Stimulated activated CD8-positive, alpha-beta memory T cell treated with anti-CD3 and anti-CD28 coated beads, Interleukin-15, amount 100 ng/mL, for 24 hours (primary cell): Measurements from ENCODE around the gene PHKA1.
"Not testable (repeated sequence)": the region's sequence is repeated elsewhere in the genome, so short reads cannot be mapped to it uniquely, and the experiment has no call there.

Source experiments
- DNase-seq: peaks from one replicate; pipeline ENCODE4 v3.0.0-alpha.2; 2020; ENCODE audit warnings: low read depth

The PHKA1 gene

DNA sequence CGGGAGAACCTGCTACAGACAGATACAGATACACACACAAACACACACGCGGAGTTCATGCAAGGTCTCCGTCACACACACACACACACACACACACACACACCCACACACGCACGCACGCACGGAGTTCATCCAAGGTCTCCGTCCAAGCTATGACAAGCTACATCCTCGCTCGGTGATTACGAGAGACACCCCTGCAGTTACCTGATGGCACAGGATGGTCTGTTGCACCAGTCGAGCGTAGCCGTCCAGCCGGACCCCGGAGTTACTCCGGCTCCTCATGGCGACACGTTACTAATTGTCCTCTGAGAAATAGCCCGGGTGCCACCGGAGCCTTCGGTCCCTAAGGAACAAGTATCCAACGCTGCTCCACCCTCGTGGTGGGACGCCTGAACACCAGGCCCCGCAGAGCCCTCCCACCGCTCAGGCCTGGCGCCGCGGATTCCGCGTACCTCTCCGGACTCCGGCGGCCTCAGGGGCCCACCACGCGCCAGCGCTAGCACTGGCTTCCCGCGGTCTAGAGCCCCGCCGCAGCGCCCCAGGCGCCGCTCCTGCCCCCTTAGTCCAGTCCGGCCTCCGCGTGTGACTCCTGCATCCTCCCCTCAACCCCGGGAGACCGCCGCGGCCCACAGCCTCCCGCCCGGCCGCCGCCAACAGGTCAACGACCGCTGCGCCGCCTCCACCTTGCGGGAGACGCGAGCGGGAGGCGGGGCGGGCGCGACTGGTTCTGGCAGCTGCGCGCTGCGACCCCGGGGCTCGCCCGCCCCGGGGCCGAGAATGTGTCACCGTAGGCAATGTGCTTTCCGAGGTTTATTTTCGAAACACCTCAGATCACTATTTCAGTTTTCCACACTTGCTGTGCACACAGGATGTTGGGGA lies at the start of gene PHKA1:
PHKA1 (minus strand) TSS at position 708 of the 879 bp plus-strand sequence; CDS start at position 282, 426 bp downstream.
- peak; percentile 7 for DNase-seq

DNA sequence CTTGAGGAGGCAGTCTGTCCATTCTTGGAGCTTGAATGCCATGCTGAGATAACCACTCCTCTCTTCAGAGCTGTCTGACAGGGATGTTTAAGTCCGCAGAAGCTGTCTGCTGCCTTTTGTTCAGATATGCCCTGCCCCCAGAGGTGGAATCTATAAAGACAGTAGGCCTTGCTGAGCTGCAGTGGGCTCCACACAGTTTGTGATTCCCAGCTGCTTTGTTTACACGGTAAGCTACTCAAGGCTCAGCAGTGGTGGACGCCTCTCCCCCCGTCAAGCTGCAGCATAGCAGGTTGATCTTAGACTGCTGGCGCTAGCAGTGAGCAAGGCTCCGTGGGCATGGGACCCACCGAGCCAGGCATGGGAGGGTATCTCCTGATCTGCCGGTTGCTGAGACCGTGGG lies 46.3 kb upstream of the PHKA1 start:
- DNase-seq, result not testable (repeated sequence)

GRCh38 chrX:72748545-72748944 lies 34.4 kb upstream of the PHKA1 start:
- not testable (repeated sequence) for DNase-seq

DNA sequence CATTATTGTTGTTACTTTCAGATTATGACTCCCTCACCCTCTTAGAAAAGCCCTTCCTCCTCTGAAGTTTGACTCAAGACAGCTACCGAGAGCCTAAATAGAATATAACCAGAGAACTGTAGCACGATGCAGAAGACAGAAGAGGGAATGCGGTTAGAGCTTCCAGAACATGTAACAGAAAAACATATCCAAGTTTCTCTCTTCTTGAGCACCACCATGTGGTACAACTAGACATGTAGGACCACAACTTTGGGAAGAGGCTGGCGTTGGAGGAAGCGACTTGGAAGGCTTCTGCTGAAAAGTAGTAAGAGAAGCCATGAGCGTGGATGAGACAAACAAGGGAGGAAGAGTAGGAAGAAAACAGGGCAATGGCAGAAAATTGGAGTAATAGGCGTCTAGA lies 31.4 kb upstream of the PHKA1 start:
- not testable (repeated sequence) for DNase-seq

DNA sequence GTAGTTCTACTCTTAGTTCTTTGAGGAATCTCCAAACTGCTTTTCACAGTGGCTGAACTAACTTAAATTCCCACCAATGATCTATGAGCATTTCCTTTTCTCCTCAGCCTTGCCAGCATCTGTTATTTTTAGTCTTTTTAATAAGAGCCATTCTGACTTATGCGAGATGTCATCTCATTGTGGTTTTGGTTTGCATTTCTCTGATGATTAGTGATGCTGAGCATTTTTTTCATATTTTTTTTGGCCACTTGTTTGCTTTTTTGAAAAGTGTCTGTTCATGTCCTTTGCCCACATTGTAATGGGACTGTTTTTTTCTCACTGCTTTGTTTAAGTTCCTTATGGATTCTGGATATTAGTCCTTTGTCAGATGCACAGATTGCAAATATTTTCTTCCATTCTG lies 21.5 kb upstream of the PHKA1 start:
- no peak for DNase-seq

DNA sequence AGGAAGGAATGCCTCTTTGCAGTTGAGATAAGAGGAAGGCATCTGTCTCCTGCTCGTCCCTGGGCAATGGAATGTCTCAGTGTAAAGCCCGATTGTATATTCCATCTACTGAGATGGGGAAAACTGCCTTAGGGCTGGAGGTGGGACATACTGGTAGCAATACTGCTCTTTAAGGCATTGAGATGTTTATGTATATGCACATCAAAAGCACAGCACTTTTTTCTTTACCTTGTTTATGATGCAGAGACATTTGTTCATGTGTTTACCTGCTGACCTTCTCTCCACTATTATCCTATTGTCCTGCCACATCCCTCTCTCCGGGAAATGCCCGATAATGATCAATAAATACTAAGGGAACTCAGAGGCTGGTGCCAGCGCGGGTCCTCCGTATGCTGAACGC lies 19.5 kb upstream of the PHKA1 start:
- not testable (repeated sequence) for DNase-seq

DNA sequence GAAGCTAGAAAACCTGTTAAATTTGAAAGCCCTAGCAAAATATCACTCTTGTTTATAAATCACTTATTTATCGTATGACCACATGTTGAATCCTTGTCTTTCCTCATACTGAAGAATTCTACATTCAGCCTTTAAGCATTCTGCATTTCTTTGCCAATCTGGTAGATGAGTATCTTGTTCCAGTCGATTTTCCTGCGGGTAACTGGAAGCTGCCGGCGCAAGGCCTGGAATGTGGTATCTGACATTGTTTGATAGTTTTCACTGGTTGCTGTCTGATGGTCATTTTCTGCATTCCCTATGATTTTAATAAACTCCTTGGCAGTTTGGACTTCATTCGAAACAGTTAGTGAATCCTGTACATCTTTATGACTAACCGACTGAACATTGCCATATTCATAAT lies 13.7 kb upstream of the PHKA1 start:
- DNase-seq, result no peak

DNA sequence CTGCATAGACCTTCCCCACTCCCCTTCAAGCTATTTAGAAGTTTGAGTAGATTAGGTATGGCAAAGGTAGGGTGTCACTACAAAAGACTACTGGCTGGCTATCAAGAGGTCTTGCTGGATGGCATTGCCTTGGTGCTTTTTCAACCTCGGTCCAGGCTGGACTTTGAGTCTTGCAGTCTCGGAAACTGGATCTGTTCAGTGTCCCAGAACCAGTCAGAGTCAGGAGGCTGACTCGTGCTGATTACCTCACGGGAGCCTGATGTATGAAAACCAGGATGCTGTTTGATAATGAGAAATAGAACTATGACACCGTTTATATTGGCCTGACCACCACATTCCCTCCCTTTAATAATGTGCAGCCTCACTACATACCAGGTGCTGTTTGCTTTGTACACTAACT lies 2.7 kb upstream of the PHKA1 start:
- DNase-seq, result no peak

GRCh38 chrX:72715546-72715945 lies 1.4 kb upstream of the PHKA1 start:
- DNase-seq, result no peak

GRCh38 chrX:72714478-72714916 lies 391 bp upstream of the PHKA1 start:
- no peak for DNase-seq

DNA sequence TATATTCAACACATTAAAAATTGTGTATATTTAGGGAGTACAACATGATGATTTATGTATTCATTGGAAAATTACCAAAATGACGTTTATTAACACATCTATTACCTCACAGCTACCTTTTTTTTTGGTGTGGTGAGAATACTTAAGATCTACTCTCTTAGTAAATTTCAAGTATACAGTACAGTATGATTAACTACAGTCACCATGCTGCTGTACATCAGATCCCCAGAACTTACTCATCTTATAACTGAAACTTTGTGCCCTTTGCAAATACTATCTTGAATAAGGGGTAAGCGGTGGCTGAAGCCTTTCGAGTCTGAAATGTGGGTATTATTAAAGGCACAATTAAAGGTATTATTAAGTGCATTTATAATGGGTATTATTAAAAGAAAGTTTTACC lies 976 bp downstream of the PHKA1 start:
- no peak for DNase-seq

DNA sequence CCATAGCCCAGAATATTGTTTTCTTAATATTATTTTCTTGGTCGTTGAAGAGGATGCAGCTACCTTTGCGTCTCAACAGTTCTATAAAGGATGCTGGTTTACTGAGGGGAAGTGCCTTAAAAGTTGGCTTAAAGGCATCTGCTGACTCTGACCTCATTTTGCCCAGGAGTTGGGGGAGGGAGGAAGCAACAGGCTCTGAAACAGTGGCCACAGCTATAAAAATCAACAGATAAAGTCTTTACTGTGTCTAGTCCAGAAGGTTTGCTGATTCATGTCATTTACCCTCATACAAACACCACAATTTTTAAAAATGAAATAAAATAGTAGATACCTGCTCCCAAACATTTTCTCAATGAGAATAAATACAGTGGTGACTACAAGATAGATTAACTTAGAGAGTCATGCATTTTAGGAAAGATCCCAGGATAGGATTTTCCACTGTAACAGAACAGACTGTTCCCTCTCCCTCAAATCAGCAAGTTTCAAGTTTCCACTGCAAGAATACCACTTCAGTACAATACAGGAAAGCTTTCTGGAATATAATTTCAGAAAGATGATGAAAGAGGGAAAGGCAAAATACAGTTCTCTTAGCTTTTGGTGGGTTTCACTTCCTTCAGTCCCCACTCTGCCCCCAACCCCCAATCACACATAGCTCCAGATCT lies 1.9 kb downstream of the PHKA1 start:
- DNase-seq, result no peak

- no peak for DNase-seq
Observed at GRCh38 chrX:72705814-72706213, 8.3 kb downstream of the PHKA1 start.

- DNase-seq, result no peak
Observed at GRCh38 chrX:72705111-72705510, 9.0 kb downstream of the PHKA1 start.

DNA sequence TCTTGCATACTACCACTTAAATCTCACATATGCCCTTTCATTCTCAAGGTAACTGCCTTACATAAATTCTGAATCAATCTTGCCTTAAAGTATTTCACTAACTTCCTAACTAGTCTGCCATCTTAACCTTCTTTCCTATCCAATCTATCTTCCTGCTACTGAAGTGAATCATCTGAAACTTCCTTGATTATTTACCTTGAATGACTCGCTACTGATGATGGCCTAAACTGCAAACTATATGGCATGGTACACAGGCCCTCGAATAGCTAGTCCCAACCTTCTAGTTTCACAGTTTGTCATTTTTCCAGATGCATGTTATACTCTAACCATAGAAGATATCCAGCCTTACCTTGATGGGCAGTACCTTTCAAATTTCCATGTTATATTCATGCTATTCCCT lies 19.9 kb downstream of the PHKA1 start:
- no peak for DNase-seq

GRCh38 chrX:72693477-72693876 lies 20.6 kb downstream of the PHKA1 start:
- no peak for DNase-seq

DNA sequence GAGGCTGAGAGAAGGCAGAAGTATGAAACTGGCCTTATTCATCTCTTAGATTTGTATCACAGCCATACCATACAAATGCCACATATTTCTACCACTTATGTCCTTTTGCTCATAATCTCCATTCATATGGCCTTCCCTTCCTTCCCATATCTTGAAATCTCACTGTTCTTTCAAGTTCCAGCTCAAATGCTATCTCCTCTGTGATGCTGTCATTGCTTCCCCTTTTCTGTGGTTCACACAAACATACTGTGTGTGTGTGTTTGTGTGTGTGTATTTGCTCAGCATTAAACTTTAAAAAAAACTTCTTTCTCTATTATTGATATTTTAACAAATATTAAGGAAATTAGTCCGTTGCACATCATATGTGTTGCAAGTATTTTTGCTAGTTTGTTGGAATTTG lies 26.7 kb downstream of the PHKA1 start:
- no peak for DNase-seq

- DNase-seq, result no peak
Observed at GRCh38 chrX:72685810-72686456, 28.2 kb downstream of the PHKA1 start.

GRCh38 chrX:72685018-72685417 lies 29.1 kb downstream of the PHKA1 start:
- no peak for DNase-seq

GRCh38 chrX:72683631-72684030 lies 30.5 kb downstream of the PHKA1 start:
- no peak for DNase-seq

DNA sequence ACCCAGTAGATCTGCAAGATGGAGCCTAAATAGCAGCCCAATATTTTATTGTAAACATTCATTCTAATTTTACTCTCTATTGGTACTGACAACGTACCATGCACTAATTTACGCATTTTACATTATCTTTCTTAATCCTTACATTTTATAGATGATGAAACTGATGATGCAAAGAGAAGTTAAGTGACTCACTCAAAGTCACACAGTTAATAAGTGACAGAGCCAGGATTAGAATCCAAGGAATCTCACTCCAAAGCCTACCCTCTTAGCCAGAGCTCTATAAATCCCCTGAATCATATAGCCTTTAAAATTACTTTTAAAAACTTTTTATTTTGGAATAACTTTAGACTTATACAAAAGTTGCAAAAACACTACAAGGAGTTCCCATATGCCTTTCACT lies 37.6 kb downstream of the PHKA1 start:
- DNase-seq, result no peak

DNA sequence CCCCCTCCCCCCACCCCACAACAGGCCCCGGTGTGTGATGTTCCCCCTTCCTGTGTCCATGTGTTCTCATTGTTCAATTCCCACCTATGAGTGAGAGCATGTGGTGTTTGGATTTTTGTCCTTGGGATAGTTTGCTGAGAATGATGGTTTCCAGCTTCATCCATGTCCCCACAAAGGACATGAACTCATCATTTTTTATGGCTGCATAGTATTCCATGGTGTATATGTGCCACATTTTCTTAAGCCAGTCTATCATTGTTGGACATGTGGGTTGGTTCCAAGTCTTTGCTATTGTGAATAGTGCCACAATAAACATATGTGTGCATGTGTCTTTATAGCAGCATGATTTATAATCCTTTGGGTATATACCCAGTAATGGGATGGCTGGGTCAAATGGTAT lies 40.2 kb downstream of the PHKA1 start:
- DNase-seq, result not testable (repeated sequence)

DNA sequence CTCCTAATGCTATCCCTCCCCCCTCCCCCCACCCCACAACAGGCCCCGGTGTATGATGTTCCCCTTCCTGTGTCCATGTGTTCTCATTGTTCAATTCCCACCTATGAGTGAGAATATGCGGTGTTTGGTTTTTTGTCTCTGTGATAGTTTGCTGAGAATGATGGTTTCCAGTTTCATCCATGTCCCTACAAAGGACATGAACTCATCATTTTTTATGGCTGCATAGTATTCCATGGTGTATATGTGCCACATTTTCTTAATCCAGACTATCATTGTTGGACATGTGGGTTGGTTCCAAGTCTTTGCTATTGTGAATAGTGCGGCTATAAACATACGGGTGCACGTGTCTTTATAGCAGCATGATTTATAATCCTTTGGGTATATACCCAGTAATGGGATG lies 44.6 kb downstream of the PHKA1 start:
- not testable (repeated sequence) for DNase-seq
